GM21528 (cell line): Measurements from ENCODE around the gene PODXL.

Source experiments
- ATAC-seq: cut with Tn5 transposase; IDR thresholded peaks from one replicate; pipeline ENCODE4 v1.9.1; 2021; ENCODE audit warnings: mild to moderate bottlenecking, moderate library complexity; ENCODE audit not compliant: unreplicated experiment, low FRiP score

PODXL gene

DNA sequence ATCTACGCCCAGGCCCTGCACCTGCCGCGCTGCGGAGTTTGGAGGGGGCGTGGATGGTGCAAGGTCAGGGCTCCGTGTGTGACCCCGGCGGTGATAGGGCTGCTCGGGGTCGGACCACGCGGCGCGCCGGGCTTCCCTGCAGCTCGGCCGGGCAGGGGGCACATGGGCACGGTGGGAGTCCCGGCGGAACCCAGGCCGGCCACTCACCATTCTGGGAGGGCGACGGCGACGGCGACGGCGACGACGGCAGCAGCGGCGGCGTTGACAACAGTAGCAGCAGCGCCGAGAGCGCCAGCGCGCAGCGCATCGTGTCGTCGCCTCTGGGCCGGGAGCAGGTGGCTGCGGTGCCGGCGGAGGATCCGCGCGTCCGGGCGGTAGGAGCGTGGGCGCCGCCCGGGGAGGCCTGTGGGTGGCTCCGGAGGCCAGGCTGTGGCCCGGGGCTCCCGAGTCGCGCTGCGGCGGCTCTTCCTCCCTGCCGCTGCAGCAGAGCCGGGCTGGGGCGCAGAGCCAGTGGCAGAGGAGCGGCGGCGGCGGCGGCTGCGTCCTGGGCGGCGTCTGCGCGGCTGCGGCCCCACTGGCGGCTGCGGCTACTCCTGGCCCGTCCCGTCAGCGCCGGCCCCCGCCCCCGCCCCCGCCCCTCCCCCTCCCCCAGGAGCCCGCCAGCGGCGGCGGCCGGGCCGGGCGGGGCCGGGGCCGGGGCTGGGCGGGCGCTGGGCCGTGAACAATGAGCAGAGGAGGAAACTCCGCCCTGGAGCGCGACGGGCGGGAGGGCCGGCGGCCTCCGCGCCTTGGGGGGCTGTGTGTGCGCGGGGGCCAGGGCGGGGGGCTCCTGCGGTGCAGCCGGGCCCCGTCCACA is at the start of gene PODXL:
Gene PODXL, minus strand, starts transcription at position 576 of the 856 bp plus-strand sequence. Its CDS starts 269 bp downstream, at position 307.
- peak; percentile 80 for ATAC-seq

DNA sequence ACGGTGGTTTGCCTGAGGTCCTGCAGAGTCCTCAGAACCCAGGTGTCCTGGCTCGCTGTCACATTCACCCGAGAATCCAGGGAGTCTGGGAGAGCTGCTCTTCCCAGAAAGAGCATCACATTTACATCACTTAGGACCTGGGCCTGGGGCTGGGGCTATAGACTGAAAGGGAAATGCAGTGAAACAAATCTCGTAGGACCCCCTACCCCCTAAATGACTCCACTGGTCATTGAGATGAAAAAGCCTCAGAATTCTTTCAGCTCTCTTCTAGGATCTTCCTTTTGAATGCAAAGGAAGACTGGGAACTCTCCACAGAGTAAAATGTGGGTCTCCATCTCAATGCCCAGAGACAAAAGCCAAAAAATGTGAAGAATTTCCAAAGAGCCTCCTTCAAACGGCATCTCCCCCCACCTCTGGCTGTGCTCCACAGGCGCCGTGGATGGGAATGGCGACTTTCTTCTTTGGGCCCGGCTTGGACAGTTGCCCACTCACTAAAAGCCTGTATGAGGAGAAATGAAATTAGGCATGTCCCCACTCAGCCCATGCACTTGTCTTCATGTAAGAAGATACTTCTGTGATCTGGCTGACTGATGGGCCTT is 49.0 kb upstream of the PODXL start:
- ATAC-seq = no peak

DNA sequence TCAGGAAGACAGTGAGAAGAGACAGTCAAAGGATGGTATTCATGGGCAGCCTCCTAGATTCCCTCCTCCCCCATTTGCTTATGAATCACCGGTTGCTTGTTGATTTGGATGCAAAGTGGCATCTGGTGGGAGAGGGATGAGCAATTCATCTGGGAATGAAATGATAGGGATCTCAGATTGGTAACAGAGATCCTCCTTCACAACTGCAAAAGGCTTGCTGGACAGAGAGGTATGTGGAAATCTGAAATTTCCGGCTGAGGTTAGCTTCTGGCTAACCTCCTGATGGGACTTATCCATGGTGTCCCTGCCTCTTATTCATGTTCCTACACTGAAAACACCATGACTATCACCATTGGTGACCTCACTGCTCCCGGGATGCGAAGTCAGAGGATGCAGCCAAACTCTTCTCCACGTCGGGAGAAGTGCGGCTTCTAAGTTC is 48.4 kb upstream of the PODXL start:
- no peak for ATAC-seq

DNA sequence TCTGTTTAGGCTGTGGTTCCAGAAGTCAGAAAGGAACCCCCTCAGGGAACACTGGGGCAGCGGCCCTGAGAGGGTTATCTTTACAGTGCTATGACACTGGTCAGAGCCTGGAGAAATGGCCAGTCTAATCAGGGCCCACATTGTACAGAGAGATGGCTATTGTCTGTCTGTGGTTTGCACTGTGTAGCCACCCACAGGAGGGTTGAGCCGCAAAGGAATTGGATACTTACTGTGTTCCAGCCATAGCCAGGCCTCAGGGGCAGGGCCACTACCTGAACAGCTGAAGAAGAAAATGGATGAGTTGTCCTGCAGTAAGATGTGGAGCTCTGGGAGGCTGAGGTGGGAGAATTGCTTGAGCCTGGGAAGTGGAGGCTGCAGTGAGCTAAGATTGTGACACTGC is 47.5 kb upstream of the PODXL start:
- no peak for ATAC-seq

DNA sequence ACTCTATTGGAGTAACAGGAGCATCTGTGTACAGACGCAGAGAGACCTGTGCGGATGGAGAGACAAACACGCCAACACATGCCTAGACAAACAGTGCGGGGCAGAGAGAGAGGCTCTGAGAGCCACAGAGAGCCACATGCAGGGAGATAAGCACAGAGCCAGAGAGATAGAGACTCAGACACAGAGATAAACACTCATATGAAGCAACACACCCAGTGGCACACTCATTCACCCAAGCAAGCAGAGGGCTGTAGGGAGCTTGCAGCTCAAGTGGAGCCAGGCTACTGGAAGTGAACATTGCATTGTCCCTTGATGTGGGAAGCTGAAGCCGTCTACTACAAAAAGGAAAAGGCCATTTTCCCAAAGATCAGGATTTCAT is 46.6 kb upstream of the PODXL start:
- no peak for ATAC-seq

DNA sequence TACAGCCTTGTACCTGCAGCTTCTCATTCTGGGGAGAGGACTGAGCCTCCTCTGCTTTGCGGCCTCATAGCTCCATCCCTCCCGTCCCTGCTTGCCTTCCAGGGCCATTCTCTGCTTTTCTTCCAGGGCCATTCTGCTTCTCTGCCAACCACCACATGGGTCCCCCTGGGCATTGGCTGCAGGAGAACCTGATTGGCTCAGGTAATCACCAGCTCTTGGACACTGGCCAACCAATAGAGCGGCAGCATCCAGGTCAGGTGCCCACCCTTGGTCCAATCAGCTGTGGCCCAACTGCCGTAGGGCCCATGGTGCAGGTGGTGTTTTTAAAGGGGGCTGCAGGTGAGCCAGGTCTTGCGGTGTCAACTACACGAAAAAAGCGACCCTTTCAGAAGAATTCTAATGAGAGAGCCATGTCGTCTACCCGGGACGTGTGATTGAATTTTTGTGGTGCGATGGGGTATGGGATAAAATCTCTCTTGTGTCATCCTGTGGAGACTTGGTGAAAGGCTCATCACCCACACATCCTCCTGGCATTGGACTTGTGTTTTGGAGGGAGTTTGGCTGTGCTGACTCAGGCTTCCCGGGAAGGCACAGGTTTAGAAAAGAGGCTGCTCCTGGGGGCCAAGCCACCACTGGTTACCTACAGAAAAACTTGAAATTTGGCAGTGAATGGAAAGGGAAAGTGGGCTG is 46.0 kb upstream of the PODXL start:
- ATAC-seq = no peak

DNA sequence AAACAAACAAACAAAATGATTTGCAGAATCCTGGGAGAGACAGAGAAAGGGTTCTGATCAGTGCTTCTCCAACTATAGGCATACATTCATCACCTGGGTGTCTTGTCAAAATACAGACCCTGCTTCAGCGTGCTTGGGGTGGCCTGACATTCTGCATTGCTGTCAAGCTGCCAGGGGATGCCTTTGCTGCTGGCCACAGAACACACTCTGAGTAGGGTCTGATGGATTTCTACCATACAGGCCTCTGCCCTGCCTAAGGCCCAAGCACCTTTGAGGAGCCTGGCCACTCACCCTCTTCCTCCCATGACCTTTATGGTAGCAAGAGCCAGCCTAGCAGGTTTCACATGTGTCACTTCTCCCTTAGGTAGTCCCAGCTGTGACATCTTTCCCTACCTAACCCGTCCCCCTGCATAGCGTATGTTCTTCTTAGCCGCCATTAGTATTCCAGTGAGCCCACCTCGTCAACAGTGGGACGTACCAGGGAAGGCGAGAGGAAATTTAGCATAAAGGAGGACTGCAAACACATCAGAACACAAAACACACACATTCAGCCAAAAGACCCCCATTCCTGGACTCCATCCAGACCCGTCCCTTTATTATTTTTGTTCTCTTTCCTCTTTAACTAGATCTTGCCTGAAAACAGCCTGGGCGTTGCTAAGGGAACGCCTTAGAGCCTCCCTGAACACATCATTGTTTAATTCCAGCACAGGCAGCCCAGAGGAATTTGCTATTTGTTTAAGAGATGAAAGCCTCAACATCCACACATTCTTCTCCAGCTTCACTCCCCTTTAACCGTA is 43.9 kb upstream of the PODXL start:
- no peak for ATAC-seq

DNA sequence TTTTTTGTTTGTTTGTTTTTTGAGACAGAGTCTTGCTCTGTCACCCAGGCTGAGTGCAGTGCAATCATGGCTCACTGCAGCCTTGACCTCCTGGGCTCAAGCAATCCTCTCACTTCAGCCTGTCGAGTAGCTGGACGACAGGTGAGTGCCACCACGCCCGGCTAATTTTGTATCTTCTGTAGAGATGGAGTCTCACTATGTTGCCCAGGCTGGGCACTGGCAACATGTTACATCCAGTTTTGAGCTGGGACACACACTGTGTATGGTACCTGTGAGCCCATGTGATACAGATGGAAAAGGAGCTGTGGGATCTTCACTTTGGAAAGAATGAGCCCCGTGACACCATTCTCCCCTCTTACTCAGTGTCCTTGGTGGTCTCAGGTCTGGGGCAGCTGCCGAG is 40.4 kb upstream of the PODXL start:
- ATAC-seq = no peak

DNA sequence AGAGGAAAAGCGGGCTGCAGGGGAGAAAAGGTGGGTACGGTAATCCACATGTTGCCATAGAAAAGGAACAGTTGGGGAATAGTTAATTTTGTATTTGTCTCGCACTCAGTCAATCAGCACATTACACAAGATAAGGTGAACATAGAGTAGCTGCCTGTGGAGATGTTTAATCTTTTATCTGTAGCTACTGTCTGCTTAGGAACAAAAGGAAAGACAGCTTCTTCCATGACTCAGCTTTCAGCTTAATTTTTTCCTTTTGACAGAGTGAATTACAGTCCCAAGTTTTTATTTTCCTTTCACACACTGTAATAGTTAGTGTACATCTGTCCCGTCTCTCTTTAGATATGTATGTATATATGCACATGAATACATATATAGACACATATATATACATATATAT is 39.3 kb upstream of the PODXL start:
- no peak for ATAC-seq

DNA sequence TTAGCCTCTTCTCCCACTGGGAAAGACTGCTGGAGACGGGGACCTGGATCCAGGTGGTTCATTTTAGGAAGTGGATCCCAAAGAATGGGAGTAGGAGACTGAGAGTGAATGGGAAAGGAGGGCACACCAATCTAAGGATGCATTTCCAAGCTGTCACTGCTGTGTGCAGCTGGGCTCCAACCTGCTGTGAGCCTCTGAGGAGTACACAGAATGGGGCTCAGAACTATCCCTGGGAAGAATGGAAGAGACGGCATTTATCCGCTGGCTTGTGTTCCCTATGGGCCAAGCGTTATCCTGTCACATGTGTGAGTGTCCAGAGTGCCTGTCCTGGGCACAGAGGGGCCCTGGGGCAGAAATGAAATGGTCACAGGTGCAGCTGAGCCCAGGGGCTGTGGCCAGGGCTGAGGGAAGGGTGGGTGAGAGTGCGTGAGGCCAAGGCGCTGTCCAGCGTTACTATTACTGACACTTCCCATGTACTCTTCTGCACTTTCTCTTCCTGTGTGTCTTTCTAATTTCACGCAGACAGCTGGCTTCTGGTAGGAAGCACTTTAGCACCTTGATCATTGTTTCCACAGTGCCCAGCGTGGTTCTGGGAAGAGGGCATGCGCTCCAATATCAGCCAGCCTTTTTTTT is 35.4 kb upstream of the PODXL start:
- ATAC-seq = no peak

DNA sequence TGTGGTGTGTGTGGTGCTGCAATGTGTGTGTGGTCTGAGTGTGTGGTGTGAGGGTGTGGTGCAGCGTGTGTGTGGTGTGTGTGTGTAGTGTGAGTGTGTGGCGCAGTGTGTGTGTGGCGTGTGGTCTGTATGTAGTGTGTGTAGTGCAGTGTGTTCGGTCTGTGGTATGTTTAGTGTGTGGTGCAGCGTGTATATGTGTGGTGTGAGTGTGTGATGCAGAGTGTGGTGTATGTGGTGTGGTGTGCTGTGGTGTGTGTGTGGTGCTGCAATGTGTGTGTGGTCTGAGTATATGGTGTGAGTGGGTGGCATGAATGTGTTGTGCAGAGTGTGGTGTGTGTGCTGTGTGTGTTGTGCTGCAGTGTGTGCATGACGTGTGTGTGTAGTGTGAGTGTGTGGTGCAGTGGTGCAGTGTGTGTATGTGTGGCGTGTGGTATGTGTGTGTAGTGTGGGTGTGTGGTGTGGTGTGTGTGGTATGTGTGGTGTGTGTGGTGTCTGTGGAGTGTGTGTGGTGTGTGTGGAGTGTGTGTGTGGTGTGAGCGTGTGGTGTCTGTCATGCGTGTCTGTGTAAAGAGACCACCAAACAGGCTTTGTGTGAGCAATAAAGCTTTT is 31.0 kb upstream of the PODXL start:
- no peak for ATAC-seq

DNA sequence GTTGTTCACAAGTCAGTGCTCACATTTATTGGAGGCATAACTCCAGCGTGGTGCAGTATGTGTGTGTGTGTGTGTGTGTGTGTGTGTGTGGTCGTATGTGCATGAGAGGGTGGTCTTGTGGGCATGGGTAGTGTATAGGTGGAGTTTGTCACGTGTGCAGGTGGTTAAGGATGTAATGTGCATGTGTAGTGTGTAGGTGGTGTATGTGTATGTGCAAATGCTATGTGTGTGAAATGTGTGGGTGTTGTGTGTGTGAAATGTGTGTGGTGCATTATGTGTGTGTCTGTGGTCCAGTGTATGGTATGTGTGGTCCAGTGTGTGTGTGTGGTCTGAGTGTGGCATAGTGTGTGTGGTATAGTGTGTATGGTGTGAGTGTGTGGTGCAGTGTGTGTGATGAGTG is 30.3 kb upstream of the PODXL start:
- ATAC-seq = no peak

DNA sequence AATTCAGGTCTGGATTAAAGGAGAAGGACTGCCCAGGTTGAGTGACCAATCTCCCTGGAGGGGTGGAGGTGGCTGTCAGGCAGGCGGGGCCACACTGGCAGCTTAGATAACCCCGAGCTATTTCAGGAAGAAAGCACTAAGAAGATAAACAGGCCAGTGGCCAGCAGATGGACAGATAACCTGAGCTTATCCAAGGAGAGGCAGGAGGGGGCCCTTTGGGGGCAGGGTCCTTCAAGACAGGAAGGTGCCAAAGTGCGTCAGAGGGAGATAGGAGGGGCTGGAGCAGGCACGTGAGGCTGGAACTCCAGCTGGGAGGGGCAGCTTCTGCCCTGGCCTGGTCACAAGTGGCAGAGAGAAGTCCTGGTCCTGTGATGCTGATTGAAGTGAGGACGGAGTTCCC is 29.8 kb upstream of the PODXL start:
- no peak for ATAC-seq

DNA sequence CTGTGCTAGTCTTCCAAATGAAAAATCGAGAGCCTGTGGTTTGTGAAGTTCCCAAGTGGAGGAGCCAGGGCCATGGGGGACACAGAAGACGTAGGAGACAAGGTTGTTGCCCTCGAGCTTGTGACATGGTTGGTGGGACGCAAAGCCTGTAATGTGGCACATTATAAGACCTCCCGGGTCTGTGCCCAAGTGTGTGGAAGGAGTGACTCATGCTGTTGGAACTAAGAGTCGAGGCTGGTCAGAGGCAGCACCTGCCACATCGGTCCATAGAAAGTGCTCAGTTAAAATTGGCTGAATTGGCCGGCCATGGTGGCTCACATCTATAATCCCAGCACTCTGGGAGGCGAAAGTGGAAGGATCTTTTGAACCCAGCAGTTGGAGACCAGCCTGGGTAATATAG is 27.0 kb upstream of the PODXL start:
- ATAC-seq = no peak

DNA sequence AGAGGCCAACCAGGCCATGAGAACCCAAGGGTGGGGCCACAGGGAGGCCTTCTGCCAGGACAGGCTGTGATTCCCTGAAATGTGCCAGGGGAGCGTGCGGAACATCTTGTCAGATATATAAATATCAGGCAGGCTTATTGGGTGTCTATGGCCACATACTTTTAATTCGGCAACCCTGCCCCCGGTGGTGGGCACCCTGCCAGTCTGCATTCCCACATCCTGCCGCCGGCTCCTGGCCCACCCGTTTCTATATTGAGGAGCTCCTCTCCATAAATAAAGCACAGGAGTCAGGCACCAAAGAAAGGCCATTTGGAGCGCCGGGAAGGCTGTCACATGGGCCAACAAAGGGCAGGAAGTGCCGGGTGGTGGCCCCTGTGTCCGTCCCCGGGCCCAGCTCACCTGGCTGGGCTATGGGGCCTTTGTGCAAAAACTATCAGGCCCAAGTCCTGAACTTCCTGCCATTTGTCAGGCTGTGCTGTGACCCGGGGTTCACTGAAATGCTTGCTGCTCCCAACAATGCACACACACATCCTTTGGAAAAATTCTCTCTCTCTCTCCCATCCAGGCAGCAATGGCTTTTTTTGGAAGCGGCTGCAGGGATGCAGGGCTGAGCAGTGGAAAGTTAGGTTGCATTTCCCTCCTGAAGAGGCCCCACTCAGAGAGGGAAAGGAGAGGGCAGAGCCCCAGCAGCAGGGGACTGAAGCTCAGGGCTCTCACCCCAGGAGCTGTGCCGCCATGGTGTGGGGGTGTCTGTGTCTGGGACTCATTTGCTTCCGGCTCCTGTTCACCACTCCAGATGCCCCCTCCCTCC is 25.0 kb upstream of the PODXL start:
- ATAC-seq = no peak

DNA sequence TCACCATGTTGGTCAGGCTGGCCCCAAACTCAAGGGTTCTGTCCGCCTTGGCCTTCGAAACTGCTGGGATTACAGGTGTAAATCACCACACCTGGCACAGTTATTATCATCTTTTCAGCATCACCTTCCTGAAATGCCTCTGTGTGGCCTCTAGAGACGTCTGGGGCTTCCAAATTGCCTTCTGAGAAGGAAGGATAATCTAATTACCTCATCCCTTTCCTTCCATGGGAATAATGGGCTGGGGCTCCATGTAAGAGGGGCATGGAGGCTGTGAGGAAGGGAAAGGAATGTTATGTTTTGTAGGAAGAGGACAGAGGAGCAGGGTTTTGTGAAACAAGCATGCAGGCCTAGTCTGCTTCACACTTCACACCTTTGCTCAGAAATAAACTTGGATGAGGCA is 22.2 kb upstream of the PODXL start:
- no peak for ATAC-seq

DNA sequence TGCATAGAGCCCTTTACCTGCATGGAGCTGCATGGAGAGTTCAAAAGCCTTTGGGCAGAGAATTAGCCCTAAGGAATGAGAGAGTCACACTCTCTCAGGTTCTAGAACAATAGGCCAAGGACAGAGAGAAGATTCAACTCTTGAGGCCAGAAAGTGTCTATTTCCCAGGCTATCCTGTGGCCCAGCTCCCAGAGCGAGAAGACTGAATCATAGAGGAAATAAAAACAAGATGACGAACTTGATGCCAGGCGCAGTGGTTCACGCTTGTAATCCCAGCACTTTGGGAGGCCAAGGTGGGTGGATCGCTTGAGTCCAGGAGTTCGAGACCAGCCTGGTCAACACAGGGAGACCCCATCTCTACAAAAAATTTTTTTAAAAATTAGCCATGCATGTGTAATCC is 18.3 kb upstream of the PODXL start:
- no peak for ATAC-seq

DNA sequence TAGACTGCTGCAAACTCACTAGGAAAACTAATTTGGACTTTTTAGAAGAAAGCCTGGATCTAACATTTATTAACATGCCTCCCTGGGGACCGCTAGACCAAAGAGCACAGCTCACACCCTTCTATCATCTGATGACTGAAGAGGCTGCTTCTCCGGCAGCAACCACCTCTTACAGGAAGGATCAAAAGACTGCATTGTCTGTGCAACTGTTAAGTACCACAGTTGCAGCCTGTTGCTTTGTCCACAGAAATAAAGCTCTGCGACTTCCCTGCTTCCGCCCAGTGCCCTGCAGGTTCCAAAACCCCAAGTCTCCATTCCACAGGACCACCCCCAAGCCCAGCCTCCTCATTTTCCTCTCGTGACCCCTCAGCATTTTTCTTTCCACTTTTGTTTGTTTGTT is 14.0 kb upstream of the PODXL start:
- ATAC-seq = no peak

DNA sequence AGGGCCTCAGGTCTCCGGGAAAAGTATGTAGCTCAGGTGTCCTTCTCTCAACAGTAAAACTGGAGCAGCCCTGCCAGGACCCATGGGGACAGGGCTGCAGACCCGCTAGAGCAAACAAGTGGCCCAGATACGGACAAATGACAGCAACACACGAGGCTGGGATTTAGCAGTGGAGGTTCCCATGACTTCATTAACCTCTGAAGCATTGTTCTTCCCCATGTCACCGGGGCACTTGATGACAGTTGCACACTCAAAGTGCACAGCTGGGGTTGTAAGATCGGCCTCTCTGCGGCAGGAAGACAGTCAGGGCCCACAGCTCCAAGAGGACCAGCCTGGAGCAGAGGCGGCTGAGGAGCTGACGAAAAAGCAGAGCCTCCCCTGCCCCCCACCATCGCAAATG is 12.5 kb upstream of the PODXL start:
- ATAC-seq = no peak
